ENCODE data around the gene TENT4A. TPM values are rescaled to one million over a fixed set of nuclear protein-coding genes. Genes with fewer than 3 reads are reported as not detected.

The TENT4A gene
- total RNA-seq, 2 experiments from 2014 or later: 39.0 to 46.1 TPM

- CTCF ChIA-PET (ENCODE audit: unreplicated experiment): no interaction called here
- Histone ChIP-seq H3K9me2 (ENCODE audit: insufficient read depth, low read length) (no peaks in the 10 kb centered on the region), H4K20me1 (ENCODE audit: insufficient read depth, low read length) (peaks cover 12% of the 10 kb centered on the region; the same call in 1 of the 2 replicates), H2AFZ (ENCODE audit: low read length) (no peak overlapping the region), H3K79me2 (ENCODE audit: insufficient read depth, low read depth, low read length) (peaks cover 84% of the 10 kb centered on the region), H3K36me3 (ENCODE audit: insufficient read depth, low read length) (peaks cover 39% of the 10 kb centered on the region), H3K4me3 (ENCODE audit: low read depth, low read length, poor library complexity, severe bottlenecking) (no peak overlapping the region), H3K4me2 (ENCODE audit: low read length) (no peak overlapping the region), H3K4me1 (ENCODE audit: insufficient read depth, low read length, poor library complexity, severe bottlenecking) (peaks cover 55% of the 10 kb centered on the region), H3K27ac (ENCODE audit: low read depth, low read length, poor library complexity, severe bottlenecking) (no peak overlapping the region), H3K9me3 (ENCODE audit: low read length) (no peaks in the 10 kb centered on the region)
- no peak for DNase-seq (ENCODE audit: low spot score)
- intact Hi-C loops (cut with micrococcal nuclease; ENCODE audit: unreplicated experiment): loop anchor here (10.0 kb wide), 1 partner anchor 549 kb away; no protein-coding TSS in a partner anchor
- POLR2A ChIA-PET: interaction anchor here (2.0 kb wide), 1 partner anchor 11 kb away, joined by 7 read pairs; no protein-coding TSS in a partner anchor
- no TSS peak for BruUV-seq (replicated peaks)
- TF ChIP-seq CTCF (conservative IDR thresholded peaks at IDR 0.05; ENCODE audit: low read length) (no peak), EZH2phosphoT487 (IDR thresholded peaks at IDR 0.05; ENCODE audit: borderline replicate concordance, low read depth, low read length) (no peak)
Observed at GRCh38 chr5:6733411-6734242, 20.4 kb downstream of the TENT4A start.

GRCh38 chr5:6734243-6734700 is 21.0 kb downstream of the TENT4A start:
- CTCF ChIA-PET (ENCODE audit: unreplicated experiment): no interaction called here
- no peak for TF ChIP-seq EZH2phosphoT487 (IDR thresholded peaks at IDR 0.05; ENCODE audit: borderline replicate concordance, low read depth, low read length)
- TF ChIP-seq CTCF (conservative IDR thresholded peaks at IDR 0.05; ENCODE audit: low read length): no peak

More at GRCh38 chr5:6734243-6734700, 21.0 kb downstream of the TENT4A start:
- Histone ChIP-seq H4K20me1 (ENCODE audit: insufficient read depth, low read length) (peaks cover 12% of the 10 kb centered on the region; the same call in 1 of the 2 replicates), H3K4me1 (ENCODE audit: insufficient read depth, low read length, poor library complexity, severe bottlenecking) (peaks cover 49% of the 10 kb centered on the region), H3K27ac (ENCODE audit: low read depth, low read length, poor library complexity, severe bottlenecking) (no peak overlapping the region), H3K79me2 (ENCODE audit: insufficient read depth, low read depth, low read length) (peaks cover 77% of the 10 kb centered on the region), H3K4me3 (ENCODE audit: low read depth, low read length, poor library complexity, severe bottlenecking) (no peak overlapping the region), H2AFZ (ENCODE audit: low read length) (no peak overlapping the region), H3K36me3 (ENCODE audit: insufficient read depth, low read length) (peaks cover 46% of the 10 kb centered on the region), H3K9me3 (ENCODE audit: low read length) (no peaks in the 10 kb centered on the region), H3K4me2 (ENCODE audit: low read length) (no peak overlapping the region), H3K9me2 (ENCODE audit: insufficient read depth, low read length) (no peaks in the 10 kb centered on the region)
- BruUV-seq (replicated peaks): no TSS peak
- POLR2A ChIA-PET: interaction anchor here (0.6 to 2.0 kb wide), 2 partner anchors 12 to 540 kb away, joined by 3 to 7 read pairs; no protein-coding TSS in a partner anchor
- DNase-seq (ENCODE audit: low spot score): no peak
- intact Hi-C loops (cut with micrococcal nuclease; ENCODE audit: unreplicated experiment): loop anchor here (10.0 kb wide), 1 partner anchor 549 kb away; no protein-coding TSS in a partner anchor
